ENCODE measurements around the gene SLC27A6.

SLC27A6 gene

GRCh38 chr5:129069292-129069691, 104.0 kb downstream of the SLC27A6 start:
- no peak for DNase-seq

GRCh38 chr5:129073111-129073510, 107.8 kb downstream of the SLC27A6 start:
- no peak for DNase-seq

GRCh38 chr5:129074903-129075302, 109.6 kb downstream of the SLC27A6 start:
- DNase-seq = no peak

GRCh38 chr5:129077433-129078075, 112.3 kb downstream of the SLC27A6 start:
- DNase-seq = no peak

- DNase-seq = no peak
Observed at GRCh38 chr5:129078247-129078646, 113.0 kb downstream of the SLC27A6 start.

- DNase-seq = no peak
Observed at GRCh38 chr5:129078660-129079059, 113.4 kb downstream of the SLC27A6 start.

- DNase-seq = no peak
Observed at GRCh38 chr5:129079496-129079895, 114.2 kb downstream of the SLC27A6 start.

- no peak for DNase-seq
Observed at GRCh38 chr5:129080766-129081165, 115.5 kb downstream of the SLC27A6 start.

- no peak for DNase-seq
Observed at GRCh38 chr5:129082225-129083136, 117.2 kb downstream of the SLC27A6 start.
